SK-N-SH (cell line): ENCODE results near the gene AVP.

Experiments used
- CTCF ChIP-seq: fragments of 200-600 bp; sonication (generic); IDR thresholded peaks from 2 replicates; pipeline ENCODE4 v1.6.1; 2017; ENCODE audit warnings: antibody characterized with exemption, mild to moderate bottlenecking, moderate library complexity
- MAX ChIP-seq: IDR thresholded peaks from 2 replicates; pipeline ENCODE4 v1.4.0; 2012; ENCODE audit warnings: low read depth
- TAF1 ChIP-seq: IDR thresholded peaks from 2 replicates; pipeline ENCODE4 v1.6.1; 2012; ENCODE audit warnings: low read depth, mild to moderate bottlenecking, low read length, moderate library complexity, borderline replicate concordance

- TF ChIP-seq CTCF (no peak), TAF1 (no peak), MAX (no peak)
Measured at GRCh38 chr20:3047486-3048419, 36.8 kb downstream of the AVP start.
